Activated naive CD4-positive, alpha-beta T cell treated with anti-CD3 and anti-CD28 coated beads, Interleukin-2, amount 50 U/mL, for 24 hours (primary cell): ENCODE measurements around the gene SGCG.
"Not testable (repeated sequence)": the region's sequence is repeated elsewhere in the genome, so short reads cannot be mapped to it uniquely, and the experiment has no call there.

Source experiments
- H3K27ac Mint-ChIP-seq: one replicate; pipeline ENCODE4 v1.8.0; 2021; ENCODE audit warnings: mild to moderate bottlenecking, mixed read lengths
- H3K27me3 Mint-ChIP-seq: one replicate; pipeline ENCODE4 v1.8.0; 2021; ENCODE audit warnings: mixed read lengths
- H3K36me3 Mint-ChIP-seq: one replicate; pipeline ENCODE4 v1.8.0; 2021; ENCODE audit warnings: mixed read lengths
- H3K4me1 Mint-ChIP-seq: one replicate; pipeline ENCODE4 v1.8.0; 2021; ENCODE audit warnings: mixed read lengths
- H3K4me3 Mint-ChIP-seq: one replicate; pipeline ENCODE4 v1.8.0; 2021; ENCODE audit warnings: mild to moderate bottlenecking, mixed read lengths
- H3K9me3 Mint-ChIP-seq: one replicate; pipeline ENCODE4 v1.8.0; 2021; ENCODE audit warnings: mixed read lengths

Gene SGCG

GRCh38 chr13:23288564-23288963, 107.8 kb downstream of the SGCG start:
- Mint-ChIP-seq H3K9me3 (peaks cover 5% of the 10 kb centered on the region), H3K4me1 (no peaks in the 10 kb centered on the region), H3K27me3 (peaks cover 10% of the 10 kb centered on the region), H3K27ac (no peak overlapping the region), H3K36me3 (no peaks in the 10 kb centered on the region), H3K4me3 (no peak overlapping the region)

- Mint-ChIP-seq H3K36me3 (no peaks in the 10 kb centered on the region), H3K27me3 (peaks cover 10% of the 10 kb centered on the region), H3K27ac (no peak overlapping the region), H3K4me1 (no peaks in the 10 kb centered on the region), H3K4me3 (no peak overlapping the region), H3K9me3 (peaks cover 5% of the 10 kb centered on the region)
Measured at GRCh38 chr13:23288995-23289394, 108.2 kb downstream of the SGCG start.

GRCh38 chr13:23289917-23290357, 109.2 kb downstream of the SGCG start:
- peaks cover 8% of the 10 kb centered on the region for H3K27me3 Mint-ChIP-seq
- no peaks in the 10 kb centered on the region for H3K9me3 Mint-ChIP-seq
- H3K4me3 Mint-ChIP-seq: no peak overlapping the region
- H3K4me1 Mint-ChIP-seq: no peaks in the 10 kb centered on the region
- H3K36me3 Mint-ChIP-seq: no peaks in the 10 kb centered on the region
- H3K27ac Mint-ChIP-seq: no peak overlapping the region

- Mint-ChIP-seq H3K4me1 (no peaks in the 10 kb centered on the region), H3K36me3 (no peaks in the 10 kb centered on the region), H3K27ac (no peak overlapping the region), H3K27me3 (peaks cover 3% of the 10 kb centered on the region), H3K4me3 (no peak overlapping the region), H3K9me3 (no peaks in the 10 kb centered on the region)
Measured at GRCh38 chr13:23292586-23292985, 111.8 kb downstream of the SGCG start.

- not testable (repeated sequence) for H3K4me1 Mint-ChIP-seq, H3K27ac Mint-ChIP-seq, H3K36me3 Mint-ChIP-seq, H3K4me3 Mint-ChIP-seq
- peaks cover 18% of the 10 kb centered on the region for H3K27me3 Mint-ChIP-seq
- peaks cover 14% of the 10 kb centered on the region for H3K9me3 Mint-ChIP-seq
Measured at GRCh38 chr13:23314837-23315236, 134.1 kb downstream of the SGCG start.

- Mint-ChIP-seq H3K36me3 (no peaks in the 10 kb centered on the region), H3K4me3 (no peak overlapping the region), H3K9me3 (no peaks in the 10 kb centered on the region), H3K27me3 (peaks cover 5% of the 10 kb centered on the region), H3K27ac (no peak overlapping the region), H3K4me1 (peaks cover 8% of the 10 kb centered on the region)
Measured at GRCh38 chr13:23319883-23320224, 139.1 kb downstream of the SGCG start.

- Mint-ChIP-seq H3K9me3 (no peaks in the 10 kb centered on the region), H3K36me3 (no peaks in the 10 kb centered on the region), H3K4me3 (no peak overlapping the region), H3K27me3 (peaks cover 5% of the 10 kb centered on the region), H3K4me1 (peaks cover 8% of the 10 kb centered on the region), H3K27ac (no peak overlapping the region)
Measured at GRCh38 chr13:23320926-23321534, 140.3 kb downstream of the SGCG start.

GRCh38 chr13:23321535-23322241, 140.9 kb downstream of the SGCG start:
- peaks cover 8% of the 10 kb centered on the region for H3K4me1 Mint-ChIP-seq
- no peaks in the 10 kb centered on the region for H3K36me3 Mint-ChIP-seq
- H3K27ac Mint-ChIP-seq: no peak overlapping the region
- no peak overlapping the region for H3K4me3 Mint-ChIP-seq
- peaks cover 4% of the 10 kb centered on the region for H3K27me3 Mint-ChIP-seq
- H3K9me3 Mint-ChIP-seq: no peaks in the 10 kb centered on the region

- H3K4me1 Mint-ChIP-seq: peaks cover 8% of the 10 kb centered on the region
- H3K9me3 Mint-ChIP-seq: peaks cover 4% of the 10 kb centered on the region
- no peak overlapping the region for H3K4me3 Mint-ChIP-seq
- peaks cover 2% of the 10 kb centered on the region for H3K36me3 Mint-ChIP-seq
- no peak overlapping the region for H3K27ac Mint-ChIP-seq
- H3K27me3 Mint-ChIP-seq: peaks cover under 1% of the 10 kb centered on the region
Measured at GRCh38 chr13:23322353-23323336, 141.9 kb downstream of the SGCG start.

- no peak overlapping the region for H3K27ac Mint-ChIP-seq
- peaks cover 2% of the 10 kb centered on the region for H3K36me3 Mint-ChIP-seq
- peaks cover 4% of the 10 kb centered on the region for H3K9me3 Mint-ChIP-seq
- H3K27me3 Mint-ChIP-seq: no peaks in the 10 kb centered on the region
- H3K4me3 Mint-ChIP-seq: no peak overlapping the region
- peaks cover 8% of the 10 kb centered on the region for H3K4me1 Mint-ChIP-seq
Measured at GRCh38 chr13:23323946-23324709, 143.3 kb downstream of the SGCG start.

GRCh38 chr13:23325191-23325590, 144.4 kb downstream of the SGCG start:
- Mint-ChIP-seq H3K36me3 (peaks cover 5% of the 10 kb centered on the region), H3K9me3 (peaks cover 12% of the 10 kb centered on the region), H3K4me3 (no peak overlapping the region), H3K27me3 (no peaks in the 10 kb centered on the region), H3K27ac (no peak overlapping the region), H3K4me1 (peaks cover 8% of the 10 kb centered on the region)

GRCh38 chr13:23330356-23330755, 149.6 kb downstream of the SGCG start:
- Mint-ChIP-seq H3K4me1 (no peaks in the 10 kb centered on the region), H3K27ac (no peak overlapping the region), H3K9me3 (peaks cover 27% of the 10 kb centered on the region), H3K36me3 (peaks cover 21% of the 10 kb centered on the region), H3K4me3 (no peak overlapping the region), H3K27me3 (no peaks in the 10 kb centered on the region)

- no peaks in the 10 kb centered on the region for H3K4me1 Mint-ChIP-seq
- H3K36me3 Mint-ChIP-seq: peaks cover 50% of the 10 kb centered on the region
- no peak overlapping the region for H3K27ac Mint-ChIP-seq
- H3K27me3 Mint-ChIP-seq: no peaks in the 10 kb centered on the region
- H3K4me3 Mint-ChIP-seq: no peak overlapping the region
- H3K9me3 Mint-ChIP-seq: peaks cover 18% of the 10 kb centered on the region
Measured at GRCh38 chr13:23339225-23339624, 158.4 kb downstream of the SGCG start.

- Mint-ChIP-seq H3K27me3 (no peaks in the 10 kb centered on the region), H3K27ac (no peak overlapping the region), H3K9me3 (peaks cover 10% of the 10 kb centered on the region), H3K4me1 (no peaks in the 10 kb centered on the region), H3K4me3 (no peak overlapping the region), H3K36me3 (peaks cover 69% of the 10 kb centered on the region)
Measured at GRCh38 chr13:23344931-23345595, 164.3 kb downstream of the SGCG start.

- no peak overlapping the region for H3K27ac Mint-ChIP-seq
- H3K4me3 Mint-ChIP-seq: no peak overlapping the region
- H3K36me3 Mint-ChIP-seq: peaks cover 72% of the 10 kb centered on the region
- H3K4me1 Mint-ChIP-seq: no peaks in the 10 kb centered on the region
- no peaks in the 10 kb centered on the region for H3K27me3 Mint-ChIP-seq
- peaks cover 10% of the 10 kb centered on the region for H3K9me3 Mint-ChIP-seq
Measured at GRCh38 chr13:23347601-23348000, 166.8 kb downstream of the SGCG start.
